A673 (cell line): Measurements from ENCODE around the gene MYO7B. TPM values are rescaled to one million over a fixed set of nuclear protein-coding genes. Genes with fewer than 3 reads are reported as not detected.

Experiments
- BruUV-seq: library from RNA; stranded (reverse); fragments of 400-500 nt; replicated peaks from 2 replicates; lab custom pipeline; 2021; lab: Mats Ljungman, UMichigan
- CTCF ChIA-PET: fragments of 300-600 bp; sonication (Branson Sonifier 250); formaldehyde crosslinking; loops from one replicate; lab custom pipeline; 2022; ENCODE audit warnings: antibody characterized with exemption; lab: Charles Lee
- POLR2A ChIA-PET: fragments of 300-600 bp; sonication (Branson Sonifier 250); formaldehyde crosslinking; loops from one replicate; lab custom pipeline; 2022; ENCODE audit warnings: antibody characterized with exemption; ENCODE audit not compliant: low non-redundant PET; lab: Charles Lee
- DNase-seq: peaks from one replicate; pipeline ENCODE4 v3.0.0-alpha.2; 2015; ENCODE audit warnings: low spot score
- H3K27ac ChIP-seq: fragments of 200-600 bp; sonication (generic); 2 replicates; pipeline ENCODE4 v1.5.1; 2016; ENCODE audit warnings: mixed run types, low read depth, mild to moderate bottlenecking, mixed read lengths, antibody characterized with exemption, low read length; ENCODE audit not compliant: poor library complexity, severe bottlenecking
- H3K27me3 ChIP-seq: fragments of 200-600 bp; sonication (generic); replicated peaks from 2 replicates; pipeline ENCODE4 v1.6.1; 2017; ENCODE audit warnings: mixed run types, low read depth, mild to moderate bottlenecking, mixed read lengths, antibody characterized with exemption, low read length; ENCODE audit not compliant: insufficient read depth, poor library complexity
- H3K36me3 ChIP-seq: fragments of 200-600 bp; sonication (generic); 2 replicates; pipeline ENCODE4 v1.6.1; 2016; ENCODE audit warnings: mixed run types, mild to moderate bottlenecking, mixed read lengths, antibody characterized with exemption, low read length; ENCODE audit not compliant: insufficient read depth, poor library complexity, severe bottlenecking
- H3K4me1 ChIP-seq: fragments of 200-600 bp; sonication (generic); 2 replicates; pipeline ENCODE4 v1.6.1; 2017; ENCODE audit warnings: mixed run types, mild to moderate bottlenecking, mixed read lengths, antibody characterized with exemption, low read length; ENCODE audit not compliant: insufficient read depth, poor library complexity, severe bottlenecking
- H3K4me3 ChIP-seq: fragments of 200-600 bp; sonication (generic); 2 replicates; pipeline ENCODE4 v1.5.1; 2016; ENCODE audit warnings: low read depth, mixed run types, mild to moderate bottlenecking, mixed read lengths, low read length; ENCODE audit not compliant: poor library complexity, severe bottlenecking
- H3K9me3 ChIP-seq: fragments of 200-600 bp; sonication (generic); 2 replicates; pipeline ENCODE4 v1.6.1; 2016; ENCODE audit warnings: mixed run types, low read depth, mild to moderate bottlenecking, mixed read lengths, antibody characterized with exemption, low read length; ENCODE audit not compliant: poor library complexity, severe bottlenecking
- CTCF ChIP-seq: fragments of 300-800, 200-600 bp; sonication (generic); conservative IDR thresholded peaks from 2 replicates; pipeline ENCODE4 v1.5.1; 2017; ENCODE audit warnings: low read depth, mild to moderate bottlenecking, antibody characterized with exemption, low read length, moderate library complexity, mixed read lengths
- EZH2 ChIP-seq: fragments of 200-600 bp; sonication (generic); IDR thresholded peaks from 2 replicates; pipeline ENCODE4 v1.6.1; 2017; ENCODE audit warnings: borderline replicate concordance, low read depth, mild to moderate bottlenecking, mixed read lengths, antibody characterized with exemption, low read length; ENCODE audit not compliant: poor library complexity, severe bottlenecking
- intact Hi-C: fragments of 100-400 bp; cut with micrococcal nuclease; formaldehyde crosslinking; loops from one replicate; pipeline ENCODE4 v1.10.0; 2022; ENCODE audit not compliant: unreplicated experiment
- total RNA-seq: library from RNA; stranded (reverse); gene quantifications from 2 replicates; pipeline ENCODE4 v1.2.3, GENCODE V29; 2021

Gene MYO7B
- total RNA-seq, 1 experiment from 2014 or later: 0.24 TPM

- BruUV-seq: no TSS peak
- POLR2A ChIA-PET: no interaction called here
- H3K27ac ChIP-seq: no peak overlapping the region
- TF ChIP-seq CTCF (no peak), EZH2 (no peak)
- no peaks in the 10 kb centered on the region for H3K36me3 ChIP-seq
- no peak overlapping the region for H3K4me3 ChIP-seq
- no peaks in the 10 kb centered on the region for H3K27me3 ChIP-seq
- intact Hi-C loops: no loop called here
- CTCF ChIA-PET: no interaction called here
- no peaks in the 10 kb centered on the region for H3K4me1 ChIP-seq
- H3K9me3 ChIP-seq: no peaks in the 10 kb centered on the region
- no peak for DNase-seq
These were observed 30.0 kb downstream of the MYO7B start for GRCh38 chr2:127565261-127566138.

GRCh38 chr2:127566139-127566417 is 30.6 kb downstream of the MYO7B start:
- Histone ChIP-seq H3K9me3 (no peaks in the 10 kb centered on the region), H3K27me3 (no peaks in the 10 kb centered on the region), H3K36me3 (no peaks in the 10 kb centered on the region), H3K4me3 (no peak overlapping the region), H3K27ac (no peak overlapping the region), H3K4me1 (no peaks in the 10 kb centered on the region)
- TF ChIP-seq CTCF: no peak
- TF ChIP-seq EZH2: no peak
- no TSS peak for BruUV-seq
- DNase-seq: no peak
- intact Hi-C loops: no loop called here
- ChIA-PET CTCF (no interaction called here), POLR2A (no interaction called here)

GRCh38 chr2:127566576-127566975 is 31.1 kb downstream of the MYO7B start:
- POLR2A ChIA-PET: no interaction called here
- no peaks in the 10 kb centered on the region for H3K36me3 ChIP-seq
- H3K27ac ChIP-seq: no peak overlapping the region
- H3K9me3 ChIP-seq: no peaks in the 10 kb centered on the region
- H3K27me3 ChIP-seq: no peaks in the 10 kb centered on the region
- no peak overlapping the region for H3K4me3 ChIP-seq
- intact Hi-C loops: no loop called here
- no peak for TF ChIP-seq CTCF
- TF ChIP-seq EZH2: no peak
- DNase-seq: no peak
- CTCF ChIA-PET: no interaction called here
- BruUV-seq: no TSS peak
- no peaks in the 10 kb centered on the region for H3K4me1 ChIP-seq
